ENCODE results near the gene ABCA13. TPM values are rescaled to one million over a fixed set of nuclear protein-coding genes. Genes with fewer than 3 reads are reported as not detected.

The ABCA13 gene
- total RNA-seq, 1 donor from 2014 or later, result 0.35 TPM

DNA sequence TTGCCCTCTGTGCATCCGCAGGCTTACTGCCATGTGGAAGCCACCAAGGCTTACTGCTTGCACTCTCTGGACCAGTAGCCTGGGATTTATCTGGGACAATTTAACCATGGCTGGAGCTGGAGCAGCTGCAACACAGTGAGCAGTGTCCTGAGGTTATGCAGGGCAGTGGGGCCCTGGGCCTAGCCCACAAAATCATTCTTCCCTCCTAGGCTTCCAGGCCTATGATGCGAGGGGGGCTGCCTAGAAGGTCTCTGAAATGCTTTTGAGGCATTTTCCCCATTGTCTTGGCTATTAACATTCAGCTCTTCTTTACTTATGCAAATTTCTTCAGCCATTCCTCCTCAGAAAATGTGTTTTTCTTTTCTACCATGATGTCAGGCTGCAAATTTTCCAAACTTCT is 439.4 kb downstream of the ABCA13 start:
- no peaks in the 10 kb centered on the region for H3K4me1 ChIP-seq
- DNase-seq (no peak), ATAC-seq (no peak)
- no peaks in the 10 kb centered on the region for H3K9me3 ChIP-seq
- H3K27ac ChIP-seq, result no peak overlapping the region
- no peak overlapping the region for H3K4me3 ChIP-seq
- no peaks in the 10 kb centered on the region for H3K27me3 ChIP-seq
- TF ChIP-seq, protein P1, sequence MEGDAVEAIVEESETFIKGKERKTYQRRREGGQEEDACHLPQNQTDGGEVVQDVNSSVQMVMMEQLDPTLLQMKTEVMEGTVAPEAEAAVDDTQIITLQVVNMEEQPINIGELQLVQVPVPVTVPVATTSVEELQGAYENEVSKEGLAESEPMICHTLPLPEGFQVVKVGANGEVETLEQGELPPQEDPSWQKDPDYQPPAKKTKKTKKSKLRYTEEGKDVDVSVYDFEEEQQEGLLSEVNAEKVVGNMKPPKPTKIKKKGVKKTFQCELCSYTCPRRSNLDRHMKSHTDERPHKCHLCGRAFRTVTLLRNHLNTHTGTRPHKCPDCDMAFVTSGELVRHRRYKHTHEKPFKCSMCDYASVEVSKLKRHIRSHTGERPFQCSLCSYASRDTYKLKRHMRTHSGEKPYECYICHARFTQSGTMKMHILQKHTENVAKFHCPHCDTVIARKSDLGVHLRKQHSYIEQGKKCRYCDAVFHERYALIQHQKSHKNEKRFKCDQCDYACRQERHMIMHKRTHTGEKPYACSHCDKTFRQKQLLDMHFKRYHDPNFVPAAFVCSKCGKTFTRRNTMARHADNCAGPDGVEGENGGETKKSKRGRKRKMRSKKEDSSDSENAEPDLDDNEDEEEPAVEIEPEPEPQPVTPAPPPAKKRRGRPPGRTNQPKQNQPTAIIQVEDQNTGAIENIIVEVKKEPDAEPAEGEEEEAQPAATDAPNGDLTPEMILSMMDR (IDR thresholded peaks at IDR 0.05), result no peak
- no peaks in the 10 kb centered on the region for H3K36me3 ChIP-seq
- intact Hi-C loops (cut with DNase I), result no loop called here

DNA sequence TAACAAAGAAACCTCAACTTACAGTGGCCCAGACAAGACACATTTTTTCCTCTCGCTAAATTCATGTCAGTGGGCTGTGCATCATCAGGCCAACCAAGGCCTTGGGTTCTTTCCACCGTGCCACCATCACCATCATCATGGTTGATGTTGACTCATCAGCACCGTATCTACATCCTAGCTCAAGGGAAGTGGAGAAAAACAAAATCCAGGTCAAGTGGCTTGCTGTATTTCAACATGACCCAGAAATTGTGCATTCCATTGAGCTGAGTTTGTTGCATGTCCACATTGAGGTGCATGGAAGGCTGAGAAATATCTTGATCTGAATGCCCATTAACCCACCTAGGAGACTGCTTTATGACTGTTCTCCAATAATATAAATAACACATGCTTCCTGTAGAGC is 440.7 kb downstream of the ABCA13 start:
- no peaks in the 10 kb centered on the region for H3K4me1 ChIP-seq
- H3K27ac ChIP-seq, result no peak overlapping the region
- no peaks in the 10 kb centered on the region for H3K36me3 ChIP-seq
- TF ChIP-seq, protein P1 (IDR thresholded peaks at IDR 0.05), result no peak
- H3K9me3 ChIP-seq, result no peaks in the 10 kb centered on the region
- ATAC-seq (peak; percentile 24), DNase-seq (no peak)
- H3K27me3 ChIP-seq, result no peaks in the 10 kb centered on the region
- no peak overlapping the region for H3K4me3 ChIP-seq
- intact Hi-C loops (cut with DNase I), result no loop called here

DNA sequence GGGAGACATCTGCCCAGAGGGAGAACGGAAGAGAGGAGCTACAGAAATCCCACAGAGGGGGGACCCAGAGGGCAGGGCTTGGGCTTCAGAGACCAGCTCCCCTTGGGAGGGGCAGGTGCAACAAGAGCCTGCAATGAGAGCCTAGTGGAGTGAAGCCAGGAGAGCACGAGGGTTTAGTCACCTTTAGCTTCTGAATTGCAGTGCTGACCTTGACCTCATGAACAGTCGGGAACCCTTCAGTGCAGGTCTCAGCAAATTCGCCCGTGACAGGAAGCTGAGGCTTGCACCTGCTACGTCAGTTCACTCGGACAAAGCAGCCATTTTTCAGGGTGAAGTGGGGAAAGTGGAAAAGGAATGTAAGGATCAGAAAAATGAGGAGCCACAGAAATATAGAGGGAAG is 446.2 kb downstream of the ABCA13 start:
- ATAC-seq, result no peak
- Histone ChIP-seq H3K4me1 (no peaks in the 10 kb centered on the region), H3K9me3 (no peaks in the 10 kb centered on the region), H3K4me3 (no peak overlapping the region), H3K27me3 (no peaks in the 10 kb centered on the region), H3K36me3 (no peaks in the 10 kb centered on the region), H3K27ac (no peak overlapping the region)
- intact Hi-C loops (cut with DNase I), result no loop called here
- TF ChIP-seq, protein P1 (IDR thresholded peaks at IDR 0.05), result no peak
- DNase-seq, result no peak

DNA sequence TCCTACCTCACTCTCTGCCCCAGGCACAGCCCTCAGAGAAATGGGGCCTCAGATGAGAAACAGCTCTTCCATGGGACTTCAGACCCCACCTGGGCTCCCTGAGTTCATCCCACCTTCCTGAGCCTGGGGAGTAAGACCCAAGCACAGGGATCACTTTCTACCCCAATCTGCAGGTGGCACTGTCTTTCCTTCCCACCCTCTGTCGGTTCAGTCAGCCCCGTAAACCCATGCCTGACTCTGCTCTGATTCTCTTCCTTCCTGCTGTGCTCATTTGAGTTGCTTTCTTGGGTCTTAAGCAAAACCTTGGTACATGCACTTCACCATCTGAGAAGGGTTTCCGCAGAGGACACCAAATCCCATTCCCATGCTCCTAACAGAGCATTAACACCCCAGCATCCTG is 446.7 kb downstream of the ABCA13 start:
- no peak overlapping the region for H3K27ac ChIP-seq
- intact Hi-C loops (cut with DNase I), result no loop called here

DNA sequence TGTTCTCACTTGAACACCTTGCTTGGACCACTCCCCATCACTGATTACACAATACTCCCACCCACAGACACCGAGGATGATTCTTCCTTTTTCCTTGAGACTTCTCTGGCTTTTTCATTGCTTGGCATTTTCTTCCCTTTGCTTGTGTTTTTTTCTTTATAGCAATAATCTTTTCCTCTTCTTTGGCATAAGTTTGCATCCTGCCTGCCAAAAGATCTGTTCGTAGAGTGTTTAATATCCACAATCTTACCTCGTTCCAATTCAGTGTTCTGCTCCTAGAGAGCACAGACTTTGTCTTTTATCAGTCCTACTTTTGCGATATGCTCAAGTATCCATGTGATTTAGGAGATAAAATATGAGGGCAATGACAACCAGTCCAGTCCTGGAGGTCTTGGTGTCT is 449.8 kb downstream of the ABCA13 start:
- Histone ChIP-seq H3K36me3 (no peaks in the 10 kb centered on the region), H3K4me3 (no peak overlapping the region), H3K27ac (no peak overlapping the region), H3K4me1 (no peaks in the 10 kb centered on the region), H3K27me3 (no peaks in the 10 kb centered on the region), H3K9me3 (no peaks in the 10 kb centered on the region)
- TF ChIP-seq, protein P1 (IDR thresholded peaks at IDR 0.05), result no peak
- DNase-seq (no peak), ATAC-seq (no peak)
- intact Hi-C loops (cut with DNase I), result no loop called here

More for the DNA sequence above, 446.7 kb downstream of the ABCA13 start:
- Histone ChIP-seq H3K9me3 (no peaks in the 10 kb centered on the region), H3K4me1 (no peaks in the 10 kb centered on the region), H3K36me3 (no peaks in the 10 kb centered on the region), H3K4me3 (no peak overlapping the region), H3K27me3 (no peaks in the 10 kb centered on the region)
- no peak for ATAC-seq
- TF ChIP-seq, protein P1 (IDR thresholded peaks at IDR 0.05), result no peak
- DNase-seq, result no peak

DNA sequence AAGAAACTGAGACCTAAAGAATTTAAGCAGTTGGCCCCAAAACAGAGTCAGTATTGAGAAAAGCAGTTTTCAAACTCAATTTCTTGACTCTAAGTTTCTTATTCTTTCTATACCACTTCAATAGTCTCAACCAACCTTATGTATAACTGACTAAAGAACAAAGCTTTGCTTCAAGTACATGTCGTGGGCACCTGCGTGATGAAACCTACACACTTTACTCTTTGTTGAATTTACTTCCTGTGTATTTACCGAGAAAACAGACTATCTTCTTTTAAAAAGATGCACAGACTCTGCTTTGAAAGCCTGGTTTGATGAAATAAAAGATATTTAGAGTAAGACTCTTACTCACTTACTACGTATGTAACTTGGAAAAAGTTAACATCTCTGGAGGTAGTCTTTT is 455.9 kb downstream of the ABCA13 start:
- DNase-seq, result no peak
- no peaks in the 10 kb centered on the region for H3K27me3 ChIP-seq
- H3K4me3 ChIP-seq, result no peak overlapping the region
- intact Hi-C loops (cut with DNase I), result no loop called here
- H3K9me3 ChIP-seq, result no peaks in the 10 kb centered on the region
- no peaks in the 10 kb centered on the region for H3K36me3 ChIP-seq
- TF ChIP-seq, protein P1 (IDR thresholded peaks at IDR 0.05), result no peak
- ATAC-seq, result no peak
- no peak overlapping the region for H3K27ac ChIP-seq
- no peaks in the 10 kb centered on the region for H3K4me1 ChIP-seq
